H9 (cell line): ENCODE data around the gene SEBOX. TPM values are rescaled to one million over a fixed set of nuclear protein-coding genes. Genes with fewer than 3 reads are reported as not detected.

Experiments used
- DNase-seq: peaks from one replicate; pipeline ENCODE4 v3.0.0-alpha.2; 2017
- H2AFZ ChIP-seq: one replicate; pipeline ENCODE4 v1.6.1; 2013; ENCODE audit warnings: mild to moderate bottlenecking, low read length, control low read depth, moderate library complexity
- H2AK5ac ChIP-seq: 2 replicates; pipeline ENCODE4 v1.6.1; 2013; ENCODE audit warnings: low read length, control low read depth, mixed read lengths; ENCODE audit not compliant: insufficient read length
- H2BK120ac ChIP-seq: one replicate; pipeline ENCODE4 v1.6.1; 2013; ENCODE audit warnings: low read depth, mild to moderate bottlenecking, low read length, control low read depth, inconsistent platforms; ENCODE audit not compliant: poor library complexity, severe bottlenecking
- H2BK12ac ChIP-seq: 2 replicates; pipeline ENCODE4 v1.6.1; 2013; ENCODE audit warnings: low read length, control low read depth, mixed read lengths, low read depth; ENCODE audit not compliant: insufficient read length
- H2BK15ac ChIP-seq: 2 replicates; pipeline ENCODE4 v1.6.1; 2013; ENCODE audit warnings: low read depth, low read length, control low read depth
- H2BK20ac ChIP-seq: one replicate; pipeline ENCODE4 v1.6.1; 2013; ENCODE audit warnings: low read depth, mild to moderate bottlenecking, low read length, control low read depth, inconsistent platforms; ENCODE audit not compliant: poor library complexity, severe bottlenecking
- H2BK5ac ChIP-seq: 2 replicates; pipeline ENCODE4 v1.6.1; 2013; ENCODE audit warnings: low read length, control low read depth, mixed read lengths; ENCODE audit not compliant: insufficient read length
- H3K14ac ChIP-seq: 2 replicates; pipeline ENCODE4 v1.6.1; 2013; ENCODE audit warnings: low read length, control low read depth; ENCODE audit not compliant: insufficient read depth
- H3K18ac ChIP-seq: 2 replicates; pipeline ENCODE4 v1.6.1; 2013; ENCODE audit warnings: low read depth, mild to moderate bottlenecking, mixed read lengths, low read length, control low read depth; ENCODE audit not compliant: insufficient read length
- H3K23ac ChIP-seq: 2 replicates; pipeline ENCODE4 v1.6.1; 2013; ENCODE audit warnings: low read length, control low read depth, mixed read lengths, low read depth; ENCODE audit not compliant: insufficient read length
- H3K23me2 ChIP-seq: 2 replicates; pipeline ENCODE4 v1.6.1; 2013; ENCODE audit warnings: low read depth, mild to moderate bottlenecking, mixed read lengths, low read length, control low read depth; ENCODE audit not compliant: insufficient read length, poor library complexity, severe bottlenecking
- H3K27ac ChIP-seq: 2 replicates; pipeline ENCODE4 v1.5.1; 2013; ENCODE audit warnings: low read length, control low read depth, mixed read lengths, low read depth; ENCODE audit not compliant: insufficient read length
- H3K27me3 ChIP-seq: 2 replicates; pipeline ENCODE4 v1.6.1; 2013; ENCODE audit warnings: low read length, control low read depth, inconsistent platforms; ENCODE audit not compliant: insufficient read depth
- H3K4ac ChIP-seq: 2 replicates; pipeline ENCODE4 v1.6.1; 2013; ENCODE audit warnings: low read depth, mild to moderate bottlenecking, control low read depth, inconsistent platforms, low read length, moderate library complexity
- H3K4me1 ChIP-seq: 2 replicates; pipeline ENCODE4 v1.6.1; 2013; ENCODE audit warnings: low read length, control low read depth, inconsistent platforms; ENCODE audit not compliant: insufficient read depth
- H3K4me2 ChIP-seq: 2 replicates; pipeline ENCODE4 v1.6.1; 2013; ENCODE audit warnings: low read length, control low read depth, mixed read lengths; ENCODE audit not compliant: insufficient read length, insufficient read depth
- H3K56ac ChIP-seq: 2 replicates; pipeline ENCODE4 v1.6.1; 2013; ENCODE audit warnings: low read depth, mild to moderate bottlenecking, mixed read lengths, low read length, control low read depth; ENCODE audit not compliant: insufficient read length
- H3K79me1 ChIP-seq: 2 replicates; pipeline ENCODE4 v1.6.1; 2013; ENCODE audit warnings: low read depth, mild to moderate bottlenecking, moderate library complexity, low read length, control low read depth, inconsistent platforms; ENCODE audit not compliant: insufficient read depth, poor library complexity, severe bottlenecking
- H3K79me2 ChIP-seq: 2 replicates; pipeline ENCODE4 v1.6.1; 2013; ENCODE audit warnings: low read length, control low read depth, inconsistent platforms; ENCODE audit not compliant: insufficient read depth
- H3K9ac ChIP-seq: 2 replicates; pipeline ENCODE4 v1.6.1; 2013; ENCODE audit warnings: low read length, control low read depth, mixed read lengths; ENCODE audit not compliant: insufficient read length; ENCODE audit errors: extremely low read depth
- H3K9me3 ChIP-seq: one replicate; pipeline ENCODE4 v1.6.1; 2013; ENCODE audit warnings: low read depth, low read length, inconsistent platforms; ENCODE audit not compliant: control insufficient read depth
- H3T11ph ChIP-seq: one replicate; pipeline ENCODE4 v1.6.1; 2013; ENCODE audit warnings: mild to moderate bottlenecking, low read length, control low read depth, inconsistent platforms
- H4K20me1 ChIP-seq: one replicate; pipeline ENCODE4 v1.6.1; 2013; ENCODE audit not compliant: control insufficient read depth, insufficient read length, insufficient read depth
- H4K5ac ChIP-seq: 2 replicates; pipeline ENCODE4 v1.6.1; 2013; ENCODE audit warnings: low read depth, mild to moderate bottlenecking, mixed read lengths, low read length, control low read depth; ENCODE audit not compliant: insufficient read length
- H4K8ac ChIP-seq: replicated peaks from 2 replicates; pipeline ENCODE4 v1.6.1; 2013; ENCODE audit warnings: low read length, control low read depth, mixed read lengths, low read depth; ENCODE audit not compliant: insufficient read length
- H4K91ac ChIP-seq: 2 replicates; pipeline ENCODE4 v1.6.1; 2013; ENCODE audit warnings: low read depth, mild to moderate bottlenecking, moderate library complexity, mixed read lengths, low read length, control low read depth; ENCODE audit not compliant: insufficient read length
- H3K27ac Mint-ChIP-seq, 3 experiments: 2 replicates in 2 of 3; 3 replicates in 1 of 3; pipeline ENCODE4 v1.8.0; 2020 to 2021; ENCODE audit warnings: mixed read lengths in 3 of 3, mild to moderate bottlenecking in 1 of 3, moderate library complexity in 1 of 3
- H3K27me3 Mint-ChIP-seq: 2 replicates; pipeline ENCODE4 v1.8.0; 2021; ENCODE audit warnings: low read depth, mild to moderate bottlenecking, moderate library complexity, mixed read lengths
- H3K36me3 Mint-ChIP-seq, 3 experiments: 2 replicates in 2 of 3; 3 replicates in 1 of 3; pipeline ENCODE4 v1.8.0; 2020 to 2021; ENCODE audit warnings: low read depth in 3 of 3, mixed read lengths in 3 of 3; ENCODE audit not compliant: insufficient read depth in 1 of 3
- H3K4me1 Mint-ChIP-seq, 2 experiments: 2 replicates each; pipeline ENCODE4 v1.8.0; 2020; ENCODE audit warnings: mixed read lengths in 2 of 2
- H3K4me3 Mint-ChIP-seq, 2 experiments: 2 replicates in 1 of 2; 3 replicates in 1 of 2; pipeline ENCODE4 v1.8.0; 2020 to 2021; ENCODE audit warnings: mild to moderate bottlenecking in 2 of 2, mixed read lengths in 2 of 2, moderate library complexity in 1 of 2
- H3K9me3 Mint-ChIP-seq, 2 experiments: 2 replicates in 1 of 2; 3 replicates in 1 of 2; pipeline ENCODE4 v1.8.0; 2020; ENCODE audit warnings: mild to moderate bottlenecking in 2 of 2, mixed read lengths in 2 of 2, moderate library complexity in 1 of 2
- CTCF ChIP-seq: fragments of 200-600 bp; sonication (generic); conservative IDR thresholded peaks from 3 replicates; pipeline ENCODE4 v1.8.0; 2021; ENCODE audit warnings: antibody characterized with exemption, mild to moderate bottlenecking
- WGBS: extraction: QIAGEN DNeasy Blood & Tissue Kit; methylation state at CpG from one replicate; pipeline ENCODE4 v1.1.7; 2013; ENCODE audit warnings: missing lambda C conversion rate, low lambda C conversion rate, mixed read lengths; ENCODE audit not compliant: insufficient read length; ENCODE audit errors: extremely low coverage; 5-methylcytosine and 5-hydroxymethylcytosine counted together
- total RNA-seq: library from RNA; stranded (reverse); gene quantifications from 2 replicates; pipeline ENCODE4 v1.2.1, GENCODE V29; 2021

Gene SEBOX
- total RNA-seq, 1 experiment from 2014 or later, result not detected

GRCh38 chr17:28399808-28400207 lies 34.8 kb upstream of the SEBOX start:
- no peak overlapping the region for H3K14ac ChIP-seq
- no peak overlapping the region for H3K23ac ChIP-seq
- no peaks in the 10 kb centered on the region for H3K9me3 ChIP-seq
- H2BK20ac ChIP-seq, result no peak overlapping the region
- no peak overlapping the region for H2BK12ac ChIP-seq
- no peaks in the 10 kb centered on the region; the same call in 1 of the 2 replicates for H3K27me3 ChIP-seq
- no peak for DNase-seq
- no peak overlapping the region for H4K91ac ChIP-seq
- Mint-ChIP-seq H3K4me3 (no peak overlapping the region), H3K27me3 (peaks cover 73% of the 10 kb centered on the region), H3K9me3 (no peaks in the 10 kb centered on the region), H3K4me1 (peaks cover 33 to 43% of the 10 kb centered on the region in 2 experiments), H3K27ac (no peak overlapping the region), H3K36me3 (peaks cover 0 to 13% (median 5%) of the 10 kb centered on the region in 3 experiments; a peak in 3 of 7 replicates)
- H2AK5ac ChIP-seq, result no peak overlapping the region
- no peaks in the 10 kb centered on the region for H4K20me1 ChIP-seq
- H3K56ac ChIP-seq, result no peak overlapping the region
- H3K4me1 ChIP-seq, result peaks cover 6% of the 10 kb centered on the region; the same call in 1 of the 2 replicates
- no peak overlapping the region for H3K18ac ChIP-seq
- no peak overlapping the region for H3K27ac ChIP-seq
- no peak overlapping the region for H4K8ac ChIP-seq
- no peak overlapping the region for H2BK5ac ChIP-seq
- no peak overlapping the region for H3K4me2 ChIP-seq
- no CpG with 5 or more reads among the region's 4 CpGs for WGBS
- H3T11ph ChIP-seq, result no peak overlapping the region
- no peak overlapping the region for H3K4ac ChIP-seq
- H3K23me2 ChIP-seq, result no peaks in the 10 kb centered on the region
- H2BK120ac ChIP-seq, result no peak overlapping the region
- H2AFZ ChIP-seq, result no peak overlapping the region
- H2BK15ac ChIP-seq, result no peak overlapping the region
- H4K5ac ChIP-seq, result no peak overlapping the region
- no peaks in the 10 kb centered on the region for H3K79me2 ChIP-seq
- TF ChIP-seq CTCF, result no peak
- H3K9ac ChIP-seq, result no peak overlapping the region
- H3K79me1 ChIP-seq, result no peaks in the 10 kb centered on the region
